T-helper 2 cell (primary cell): ENCODE data around the gene LBHD1.
"Not testable (repeated sequence)": the region's sequence is repeated elsewhere in the genome, so short reads cannot be mapped to it uniquely, and the experiment has no call there.

Experiments used
- DNase-seq, 5 experiments: peaks; one replicate each; pipeline versions ENCODE4 v3.0.0 to v3.0.0-alpha.2; 2012 to 2022
- total RNA-seq, 2 donors: gene quantifications; one replicate each; lab custom pipeline; 2026; lab: John Stamatoyannopoulos, UW

Gene LBHD1
- total RNA-seq, result 12.2 to 14.4 reads per million in 2 donors

GRCh38 chr11:62671608-62672389, at the start of gene LBHD1, which contains the start of gene UQCC3:
LBHD1 (minus strand) TSS chr11:62672267; CDS start chr11:62670031, 2,236 bp downstream.
UQCC3 (plus strand) TSS chr11:62671673; CDS start chr11:62671746, 73 bp downstream.
- peak; percentile 30 to 83 (median 60) for DNase-seq

GRCh38 chr11:62719302-62719978, 47.4 kb upstream of the LBHD1 start:
- no peak for DNase-seq

GRCh38 chr11:62716816-62717215, 44.7 kb upstream of the LBHD1 start:
- DNase-seq, result no peak

- no peak for DNase-seq
These were observed 44.1 kb upstream of the LBHD1 start for GRCh38 chr11:62716206-62716605.

GRCh38 chr11:62715150-62716130, 43.4 kb upstream of the LBHD1 start:
- no peak for DNase-seq

GRCh38 chr11:62713343-62713742, 41.3 kb upstream of the LBHD1 start:
- no peak for DNase-seq

- DNase-seq, result peak in 1 of 5 experiments; percentile 66
These were observed 40.8 kb upstream of the LBHD1 start for GRCh38 chr11:62712861-62713260.

- no peak for DNase-seq
These were observed 40.3 kb upstream of the LBHD1 start for GRCh38 chr11:62712276-62712812.

- no peak for DNase-seq
These were observed 37.9 kb upstream of the LBHD1 start for GRCh38 chr11:62710001-62710345.

GRCh38 chr11:62709247-62710000, 37.4 kb upstream of the LBHD1 start:
- DNase-seq, result peak; percentile 79 to 99 (median 96)

- peak in 3 of 5 experiments; percentile 16 to 72 (median 39) for DNase-seq
These were observed 36.7 kb upstream of the LBHD1 start for GRCh38 chr11:62708793-62709192.

- DNase-seq, result no peak
These were observed 36.3 kb upstream of the LBHD1 start for GRCh38 chr11:62708392-62708791.

GRCh38 chr11:62707277-62707861, 35.3 kb upstream of the LBHD1 start, which contains the start of the genes BSCL2 and GNG3:
BSCL2 (minus strand) TSS chr11:62707424; CDS start chr11:62707195, 229 bp downstream.
GNG3 (plus strand) TSS chr11:62707676; CDS start chr11:62708296, 620 bp downstream.
- DNase-seq, result peak in 1 of 5 experiments; percentile 33

- no peak for DNase-seq
These were observed 34.8 kb upstream of the LBHD1 start for GRCh38 chr11:62706850-62707247.

GRCh38 chr11:62705880-62706849, 34.1 kb upstream of the LBHD1 start:
- peak; percentile 90 to 93 (median 93) for DNase-seq

GRCh38 chr11:62705413-62705812, 33.3 kb upstream of the LBHD1 start:
- DNase-seq, result no peak

- DNase-seq, result not testable (repeated sequence)
These were observed 31.9 kb upstream of the LBHD1 start for GRCh38 chr11:62703921-62704320.

- DNase-seq, result no peak
These were observed 30.2 kb upstream of the LBHD1 start for GRCh38 chr11:62702246-62702645.

GRCh38 chr11:62694455-62695167, 22.5 kb upstream of the LBHD1 start:
- peak; percentile 40 to 78 (median 55) for DNase-seq
